ENCODE data around the gene GLRA3.

- TF ChIP-seq CTCF (IDR thresholded peaks at IDR 0.05) (no peak), POLR2A (IDR thresholded peaks at IDR 0.05) (no peak)
These were observed 120.7 kb downstream of the GLRA3 start for GRCh38 chr4:174708381-174708780.

Measured in ovary (tissue), 3 donors.